ENCODE data around the gene STX16. TPM values are rescaled to one million over a fixed set of nuclear protein-coding genes. Genes with fewer than 3 reads are reported as not detected.

Gene STX16
- total and polyA plus RNA-seq, 2 experiments from 2014 or later, result 23.2 to 41.8 TPM

GRCh38 chr20:58622671-58623578 lies 28.2 kb upstream of the STX16 start:
- H4K20me1 ChIP-seq (ENCODE audit: insufficient read depth, poor library complexity, severe bottlenecking), result no peaks in the 10 kb centered on the region
- DNase-seq (ENCODE audit: low spot score), result no peak
- no peaks in the 10 kb centered on the region for H3K9me3 ChIP-seq (ENCODE audit: low read depth)
- no peak overlapping the region for H3K4me3 ChIP-seq
- TF ChIP-seq, protein P1, sequence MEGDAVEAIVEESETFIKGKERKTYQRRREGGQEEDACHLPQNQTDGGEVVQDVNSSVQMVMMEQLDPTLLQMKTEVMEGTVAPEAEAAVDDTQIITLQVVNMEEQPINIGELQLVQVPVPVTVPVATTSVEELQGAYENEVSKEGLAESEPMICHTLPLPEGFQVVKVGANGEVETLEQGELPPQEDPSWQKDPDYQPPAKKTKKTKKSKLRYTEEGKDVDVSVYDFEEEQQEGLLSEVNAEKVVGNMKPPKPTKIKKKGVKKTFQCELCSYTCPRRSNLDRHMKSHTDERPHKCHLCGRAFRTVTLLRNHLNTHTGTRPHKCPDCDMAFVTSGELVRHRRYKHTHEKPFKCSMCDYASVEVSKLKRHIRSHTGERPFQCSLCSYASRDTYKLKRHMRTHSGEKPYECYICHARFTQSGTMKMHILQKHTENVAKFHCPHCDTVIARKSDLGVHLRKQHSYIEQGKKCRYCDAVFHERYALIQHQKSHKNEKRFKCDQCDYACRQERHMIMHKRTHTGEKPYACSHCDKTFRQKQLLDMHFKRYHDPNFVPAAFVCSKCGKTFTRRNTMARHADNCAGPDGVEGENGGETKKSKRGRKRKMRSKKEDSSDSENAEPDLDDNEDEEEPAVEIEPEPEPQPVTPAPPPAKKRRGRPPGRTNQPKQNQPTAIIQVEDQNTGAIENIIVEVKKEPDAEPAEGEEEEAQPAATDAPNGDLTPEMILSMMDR (IDR thresholded peaks at IDR 0.05; ENCODE audit: poor library complexity), result no peak
- TF ChIP-seq EZH2phosphoT487 (IDR thresholded peaks at IDR 0.05; ENCODE audit: low read depth, severe bottlenecking, unreplicated experiment) (no peak), EZH2 (IDR thresholded peaks at IDR 0.05; ENCODE audit: borderline replicate concordance) (no peak)
- H2AFZ ChIP-seq, result no peak overlapping the region
- no peak overlapping the region for H3K27ac ChIP-seq
- H3K4me1 ChIP-seq (ENCODE audit: insufficient read depth), result peaks cover 4% of the 10 kb centered on the region
- H3K36me3 ChIP-seq (replicated peaks; ENCODE audit: insufficient read depth, low read depth), result no peaks in the 10 kb centered on the region
- H3K9me2 ChIP-seq (replicated peaks; ENCODE audit: insufficient read depth), result no peaks in the 10 kb centered on the region
- H3K4me2 ChIP-seq, result no peak overlapping the region
- H3K27me3 ChIP-seq, result no peaks in the 10 kb centered on the region
- WGBS (ENCODE audit: low lambda C conversion rate, missing lambda C conversion rate), result 93% methylated on average over 13 of the region's 13 CpGs
- no peaks in the 10 kb centered on the region for H3K79me2 ChIP-seq

DNA sequence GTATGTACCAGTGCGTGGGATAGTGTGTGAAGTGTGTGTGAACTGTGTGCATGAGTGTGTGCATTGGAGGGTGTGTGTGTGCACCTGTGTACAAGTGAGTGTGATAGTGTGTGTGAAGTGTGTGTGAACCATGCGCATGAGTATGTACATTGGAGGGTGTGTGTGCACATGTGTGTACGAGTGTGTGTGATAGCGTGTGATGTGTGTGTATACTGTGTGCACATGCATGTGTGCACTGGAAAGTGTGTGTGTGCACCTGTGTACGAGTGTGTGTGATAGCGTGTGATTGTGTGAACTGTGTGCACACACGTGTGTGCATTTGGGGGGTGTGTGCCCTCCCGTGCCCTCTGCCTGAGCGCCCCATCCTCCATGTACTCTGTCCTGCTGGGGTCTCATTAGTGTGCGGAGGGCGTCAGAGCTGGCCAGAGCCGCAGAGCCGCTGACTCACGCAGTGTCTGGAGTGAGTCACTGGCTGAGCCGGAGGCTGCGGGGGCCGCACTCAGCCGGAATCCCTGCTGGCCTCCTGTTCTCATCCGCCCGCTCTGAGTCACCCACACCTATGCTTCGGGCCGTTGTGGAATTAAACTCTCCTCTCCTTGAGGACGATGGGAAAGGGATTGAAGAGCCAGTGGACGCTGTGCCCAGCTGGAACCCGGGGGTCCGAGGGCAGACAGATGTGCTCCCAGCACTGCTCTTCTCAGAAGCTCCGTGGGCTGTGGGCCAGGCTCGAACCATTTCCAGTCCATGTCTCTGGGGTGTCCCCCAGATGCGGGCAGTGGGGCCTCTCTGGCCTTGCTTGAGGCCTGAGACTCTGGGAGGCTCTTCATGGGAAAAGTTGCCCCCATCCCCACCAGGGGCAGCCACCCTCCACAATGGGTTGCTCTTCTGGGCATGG lies 27.3 kb upstream of the STX16 start:
- no peak overlapping the region for H2AFZ ChIP-seq
- H3K9me3 ChIP-seq (ENCODE audit: low read depth), result no peaks in the 10 kb centered on the region
- 62% methylated on average over 29 of the region's 29 CpGs for WGBS (ENCODE audit: low lambda C conversion rate, missing lambda C conversion rate)
- peak overlapping the region; percentile 72 for H3K27ac ChIP-seq
- no peak overlapping the region for H3K4me2 ChIP-seq
- no peaks in the 10 kb centered on the region for H3K79me2 ChIP-seq
- TF ChIP-seq EZH2phosphoT487 (IDR thresholded peaks at IDR 0.05; ENCODE audit: low read depth, severe bottlenecking, unreplicated experiment), result no peak
- TF ChIP-seq, protein P1 (IDR thresholded peaks at IDR 0.05; ENCODE audit: poor library complexity), result no peak
- TF ChIP-seq EZH2 (IDR thresholded peaks at IDR 0.05; ENCODE audit: borderline replicate concordance), result no peak
- no peak overlapping the region for H3K4me3 ChIP-seq
- peak; percentile 89 for DNase-seq (ENCODE audit: low spot score)
- no peaks in the 10 kb centered on the region for H3K9me2 ChIP-seq (replicated peaks; ENCODE audit: insufficient read depth)
- H4K20me1 ChIP-seq (ENCODE audit: insufficient read depth, poor library complexity, severe bottlenecking), result no peaks in the 10 kb centered on the region
- H3K4me1 ChIP-seq (ENCODE audit: insufficient read depth), result peaks cover 4% of the 10 kb centered on the region
- H3K27me3 ChIP-seq, result no peaks in the 10 kb centered on the region
- H3K36me3 ChIP-seq (replicated peaks; ENCODE audit: insufficient read depth, low read depth), result no peaks in the 10 kb centered on the region

GRCh38 chr20:58624687-58625086 lies 26.4 kb upstream of the STX16 start:
- H3K27ac ChIP-seq, result peak overlapping the region; percentile 72
- no peaks in the 10 kb centered on the region for H3K27me3 ChIP-seq
- H3K36me3 ChIP-seq (replicated peaks; ENCODE audit: insufficient read depth, low read depth), result no peaks in the 10 kb centered on the region
- no peak for DNase-seq (ENCODE audit: low spot score)
- no peaks in the 10 kb centered on the region for H3K9me3 ChIP-seq (ENCODE audit: low read depth)
- H2AFZ ChIP-seq, result no peak overlapping the region
- no peaks in the 10 kb centered on the region for H4K20me1 ChIP-seq (ENCODE audit: insufficient read depth, poor library complexity, severe bottlenecking)
- TF ChIP-seq EZH2phosphoT487 (IDR thresholded peaks at IDR 0.05; ENCODE audit: low read depth, severe bottlenecking, unreplicated experiment), result no peak
- TF ChIP-seq, protein P1 (IDR thresholded peaks at IDR 0.05; ENCODE audit: poor library complexity), result no peak
- no peak for TF ChIP-seq EZH2 (IDR thresholded peaks at IDR 0.05; ENCODE audit: borderline replicate concordance)
- no peak overlapping the region for H3K4me2 ChIP-seq
- no peaks in the 10 kb centered on the region for H3K9me2 ChIP-seq (replicated peaks; ENCODE audit: insufficient read depth)
- WGBS (ENCODE audit: low lambda C conversion rate, missing lambda C conversion rate), result 86% methylated on average over 10 of the region's 10 CpGs
- H3K4me3 ChIP-seq, result no peak overlapping the region
- no peaks in the 10 kb centered on the region for H3K79me2 ChIP-seq
- H3K4me1 ChIP-seq (ENCODE audit: insufficient read depth), result peaks cover 4% of the 10 kb centered on the region

Data from hepatocyte (in vitro differentiated cells).